Measurements from ENCODE around the gene USP46. TPM values are rescaled to one million over a fixed set of nuclear protein-coding genes. Genes with fewer than 3 reads are reported as not detected.

Gene USP46
- total and polyA plus RNA-seq, 2 of the 13 experiments (the other 11 are each of a cell fraction or from before 2014, with no cell fraction given): 4.7 to 17.4 TPM

DNA sequence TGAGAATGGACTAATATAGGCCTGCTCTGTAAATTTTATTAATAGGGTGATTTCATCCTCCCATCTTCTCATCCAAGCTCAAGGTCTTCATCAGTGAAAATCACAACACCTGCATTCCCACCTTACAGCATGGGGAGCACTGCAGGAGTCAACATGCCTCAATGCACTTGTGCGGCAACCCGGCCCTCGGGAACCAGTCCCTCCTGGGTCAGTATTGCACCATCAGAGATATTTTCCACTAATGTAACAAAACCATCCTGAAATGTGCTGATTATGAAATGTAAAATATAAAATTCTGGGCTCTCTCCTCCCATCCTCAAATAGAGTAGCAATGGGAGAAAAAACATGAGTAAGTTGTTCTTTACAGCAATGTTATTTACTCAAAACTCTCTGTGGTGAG, 13.0 kb downstream of the USP46 start (continued):
- TF ChIP-seq, protein P1, sequence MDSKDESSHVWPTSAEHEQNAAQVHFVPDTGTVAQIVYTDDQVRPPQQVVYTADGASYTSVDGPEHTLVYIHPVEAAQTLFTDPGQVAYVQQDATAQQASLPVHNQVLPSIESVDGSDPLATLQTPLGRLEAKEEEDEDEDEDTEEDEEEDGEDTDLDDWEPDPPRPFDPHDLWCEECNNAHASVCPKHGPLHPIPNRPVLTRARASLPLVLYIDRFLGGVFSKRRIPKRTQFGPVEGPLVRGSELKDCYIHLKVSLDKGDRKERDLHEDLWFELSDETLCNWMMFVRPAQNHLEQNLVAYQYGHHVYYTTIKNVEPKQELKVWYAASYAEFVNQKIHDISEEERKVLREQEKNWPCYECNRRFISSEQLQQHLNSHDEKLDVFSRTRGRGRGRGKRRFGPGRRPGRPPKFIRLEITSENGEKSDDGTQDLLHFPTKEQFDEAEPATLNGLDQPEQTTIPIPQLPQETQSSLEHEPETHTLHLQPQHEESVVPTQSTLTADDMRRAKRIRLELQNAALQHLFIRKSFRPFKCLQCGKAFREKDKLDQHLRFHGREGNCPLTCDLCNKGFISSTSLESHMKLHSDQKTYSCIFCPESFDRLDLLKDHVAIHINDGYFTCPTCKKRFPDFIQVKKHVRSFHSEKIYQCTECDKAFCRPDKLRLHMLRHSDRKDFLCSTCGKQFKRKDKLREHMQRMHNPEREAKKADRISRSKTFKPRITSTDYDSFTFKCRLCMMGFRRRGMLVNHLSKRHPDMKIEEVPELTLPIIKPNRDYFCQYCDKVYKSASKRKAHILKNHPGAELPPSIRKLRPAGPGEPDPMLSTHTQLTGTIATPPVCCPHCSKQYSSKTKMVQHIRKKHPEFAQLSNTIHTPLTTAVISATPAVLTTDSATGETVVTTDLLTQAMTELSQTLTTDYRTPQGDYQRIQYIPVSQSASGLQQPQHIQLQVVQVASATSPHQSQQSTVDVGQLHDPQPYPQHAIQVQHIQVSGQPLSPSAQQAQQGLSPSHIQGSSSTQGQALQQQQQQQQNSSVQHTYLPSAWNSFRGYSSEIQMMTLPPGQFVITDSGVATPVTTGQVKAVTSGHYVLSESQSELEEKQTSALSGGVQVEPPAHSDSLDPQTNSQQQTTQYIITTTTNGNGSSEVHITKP (CRISPR knock-in tag; IDR thresholded peaks at IDR 0.05; ENCODE audit: low read depth): no peak
- TF ChIP-seq SUZ12 (IDR thresholded peaks at IDR 0.05; ENCODE audit: low read depth, low read length) (no peak), ZBTB1 (CRISPR knock-in tag; IDR thresholded peaks at IDR 0.05; ENCODE audit: borderline replicate concordance) (no peak), CREB1 (IDR thresholded peaks at IDR 0.05) (no peak), CREB1 (CRISPR knock-in tag; IDR thresholded peaks at IDR 0.05) (no peak), KDM5B (CRISPR knock-in tag; IDR thresholded peaks at IDR 0.05; ENCODE audit: borderline replicate concordance) (no peak), JARID2 (CRISPR knock-in tag; IDR thresholded peaks at IDR 0.05; ENCODE audit: insufficient replicate concordance) (no peak), ZBTB46 (CRISPR knock-in tag; IDR thresholded peaks at IDR 0.05; ENCODE audit: borderline replicate concordance) (no peak), ZNF674 (CRISPR knock-in tag; IDR thresholded peaks at IDR 0.05; ENCODE audit: low read depth) (no peak), ZNF136 (CRISPR knock-in tag; IDR thresholded peaks at IDR 0.05; ENCODE audit: low read depth) (no peak), RELA (CRISPR knock-in tag; IDR thresholded peaks at IDR 0.05) (no peak), ZBTB39 (CRISPR knock-in tag; IDR thresholded peaks at IDR 0.05) (no peak), GATAD1 (CRISPR knock-in tag; IDR thresholded peaks at IDR 0.05) (no peak), NR2F2 (IDR thresholded peaks at IDR 0.05; ENCODE audit: borderline replicate concordance, low read depth) (no peak), ZSCAN12 (CRISPR knock-in tag; IDR thresholded peaks at IDR 0.05) (no peak), RORA (CRISPR knock-in tag; IDR thresholded peaks at IDR 0.05) (no peak)

Measured in HepG2 (cell line).